Fibroblast of lung (primary cell): ENCODE data around the gene HNRNPF. TPM values are rescaled to one million over a fixed set of nuclear protein-coding genes. Genes with fewer than 3 reads are reported as not detected.

Experiments
- DNase-seq, 2 donors: peaks; one replicate each; pipeline versions ENCODE4 v3.0.0 to v3.0.0-alpha.2; 2010; ENCODE audit warnings: low read depth in 2 of 2
- H2AFZ ChIP-seq: 2 replicates; pipeline ENCODE4 v1.5.1; 2012; ENCODE audit warnings: low read length, control low read depth, inconsistent platforms
- H3K27ac ChIP-seq: 2 replicates; pipeline ENCODE4 v1.5.1; 2011; ENCODE audit warnings: low read length, control low read depth; ENCODE audit not compliant: insufficient read depth
- H3K27me3 ChIP-seq: 2 replicates; pipeline ENCODE4 v1.5.1; 2011; ENCODE audit warnings: mild to moderate bottlenecking, low read length; ENCODE audit not compliant: control insufficient read depth, insufficient read depth
- H3K36me3 ChIP-seq: 2 replicates; pipeline ENCODE4 v1.5.1; 2011; ENCODE audit warnings: low read length; ENCODE audit not compliant: control insufficient read depth, insufficient read depth
- H3K4me1 ChIP-seq: 2 replicates; pipeline ENCODE4 v1.5.1; 2011; ENCODE audit warnings: low read length; ENCODE audit not compliant: control insufficient read depth, insufficient read depth; ENCODE audit errors: extremely low read depth
- H3K4me2 ChIP-seq: 2 replicates; pipeline ENCODE4 v1.5.1; 2011; ENCODE audit warnings: low read length, control low read depth; ENCODE audit not compliant: insufficient read depth; ENCODE audit errors: extremely low read depth
- H3K4me3 ChIP-seq, 4 experiments: fragments of 200-600 bp in 1 of 4; sonication (generic) in 1 of 4; replicated peaks in 1 of 4; 2 replicates each; pipeline ENCODE4 v1.5.1; 2011 to 2016; ENCODE audit warnings: low read length in 4 of 4, low read depth in 3 of 4, mild to moderate bottlenecking in 3 of 4, control low read depth in 2 of 4, inconsistent platforms in 1 of 4, mixed read lengths in 1 of 4; ENCODE audit not compliant: insufficient read depth in 1 of 4; ENCODE audit errors: control extremely low read depth in 1 of 4
- H3K79me2 ChIP-seq: 2 replicates; pipeline ENCODE4 v1.5.1; 2012; ENCODE audit warnings: mild to moderate bottlenecking, low read length, inconsistent platforms; ENCODE audit not compliant: control insufficient read depth, insufficient read depth
- H3K9ac ChIP-seq: 2 replicates; pipeline ENCODE4 v1.5.1; 2011; ENCODE audit warnings: mild to moderate bottlenecking, low read length, control low read depth; ENCODE audit not compliant: insufficient read depth
- H3K9me3 ChIP-seq: 2 replicates; pipeline ENCODE4 v1.5.1; 2012; ENCODE audit warnings: low read depth, low read length; ENCODE audit not compliant: control insufficient read depth, insufficient read depth
- H4K20me1 ChIP-seq: 2 replicates; pipeline ENCODE4 v1.5.1; 2011; ENCODE audit warnings: low read length; ENCODE audit not compliant: control insufficient read depth, insufficient read depth; ENCODE audit errors: extremely low read depth
- CTCF ChIP-seq, 2 donors: IDR thresholded peaks in 1 of 2; conservative IDR thresholded peaks in 1 of 2; 1 replicate in 1 of 2; 2 replicates in 1 of 2; pipeline ENCODE4 v1.5.1; 2011 to 2012; ENCODE audit warnings: low read length in 2 of 2, control low read depth in 1 of 2, inconsistent platforms in 1 of 2, low read depth in 1 of 2, mild to moderate bottlenecking in 1 of 2
- EZH2 ChIP-seq: IDR thresholded peaks from 2 replicates; pipeline ENCODE4 v1.5.1; 2012; ENCODE audit warnings: low read length, control low read depth, mild to moderate bottlenecking; ENCODE audit errors: missing control alignments
- polyA plus RNA-seq, 2 donors: library from polyadenylated mRNA; depleted of rRNA in 1 of 2; stranded (reverse) in 1 of 2; unstranded in 1 of 2; fragments of >200 nt; gene quantifications; 2 replicates each; pipeline ENCODE4 v1.2.1, GENCODE V29; 2011 to 2012; ENCODE audit warnings: missing spikeins in 1 of 2
- total RNA-seq: library from RNA; depleted of rRNA; stranded (reverse); fragments of >200 nt; gene quantifications from 2 replicates; pipeline ENCODE4 v1.2.1, GENCODE V29; 2014

HNRNPF gene
- total and polyA plus RNA-seq, 2 donors (not counting 1 experiment from before 2014, with no cell fraction given): 203 to 217 TPM

GRCh38 chr10:43380610-43381222, 28.3 kb downstream of the HNRNPF start:
- H3K4me1 ChIP-seq: no peaks in the 10 kb centered on the region
- peak in 1 of 2 donors; percentile 76 for DNase-seq
- no peak overlapping the region for H2AFZ ChIP-seq
- no peaks in the 10 kb centered on the region for H3K36me3 ChIP-seq
- H3K4me3 ChIP-seq: no peak overlapping the region
- H3K9ac ChIP-seq: no peak overlapping the region
- no peak overlapping the region for H3K27ac ChIP-seq
- no peak overlapping the region for H3K4me2 ChIP-seq
- no peaks in the 10 kb centered on the region for H4K20me1 ChIP-seq
- TF ChIP-seq EZH2 (no peak), CTCF (conservative IDR thresholded peaks at IDR 0.05 in 1 of 2, IDR thresholded peaks at IDR 0.05 in 1 of 2; ENCODE audit: low read depth in 1 of 2, low read length in 2 of 2) (peak in 1 of 2 donors; percentile 35)
- no peaks in the 10 kb centered on the region for H3K27me3 ChIP-seq
- no peaks in the 10 kb centered on the region for H3K79me2 ChIP-seq
- H3K9me3 ChIP-seq: no peaks in the 10 kb centered on the region

GRCh38 chr10:43377424-43377883, 31.5 kb downstream of the HNRNPF start:
- Histone ChIP-seq H3K4me3 (no peak overlapping the region), H3K79me2 (no peaks in the 10 kb centered on the region), H3K9me3 (no peaks in the 10 kb centered on the region), H2AFZ (no peak overlapping the region), H3K9ac (no peak overlapping the region), H3K27ac (no peak overlapping the region), H3K36me3 (no peaks in the 10 kb centered on the region), H3K27me3 (no peaks in the 10 kb centered on the region), H3K4me2 (no peak overlapping the region), H3K4me1 (no peaks in the 10 kb centered on the region), H4K20me1 (no peaks in the 10 kb centered on the region)
- TF ChIP-seq CTCF (conservative IDR thresholded peaks at IDR 0.05 in 1 of 2, IDR thresholded peaks at IDR 0.05 in 1 of 2; ENCODE audit: low read depth in 1 of 2, low read length in 2 of 2): no peak
- TF ChIP-seq EZH2: no peak
- DNase-seq: no peak

- no peaks in the 10 kb centered on the region for H3K9me3 ChIP-seq
These were observed 32.1 kb downstream of the HNRNPF start for GRCh38 chr10:43376828-43377423.

More at GRCh38 chr10:43376828-43377423, 32.1 kb downstream of the HNRNPF start:
- no peak overlapping the region for H3K4me2 ChIP-seq
- H3K4me1 ChIP-seq: no peaks in the 10 kb centered on the region
- H4K20me1 ChIP-seq: no peaks in the 10 kb centered on the region
- no peak overlapping the region for H2AFZ ChIP-seq
- H3K9ac ChIP-seq: no peak overlapping the region
- no peak overlapping the region for H3K27ac ChIP-seq
- no peaks in the 10 kb centered on the region for H3K79me2 ChIP-seq
- no peak for TF ChIP-seq EZH2
- no peaks in the 10 kb centered on the region for H3K27me3 ChIP-seq
- no peaks in the 10 kb centered on the region for H3K36me3 ChIP-seq
- no peak overlapping the region for H3K4me3 ChIP-seq
- DNase-seq: no peak
